Measurements from ENCODE around the gene CT47C1.
"Not testable (repeated sequence)": the region's sequence is repeated elsewhere in the genome, so short reads cannot be mapped to it uniquely, and the experiment has no call there.

CT47C1 gene

DNA sequence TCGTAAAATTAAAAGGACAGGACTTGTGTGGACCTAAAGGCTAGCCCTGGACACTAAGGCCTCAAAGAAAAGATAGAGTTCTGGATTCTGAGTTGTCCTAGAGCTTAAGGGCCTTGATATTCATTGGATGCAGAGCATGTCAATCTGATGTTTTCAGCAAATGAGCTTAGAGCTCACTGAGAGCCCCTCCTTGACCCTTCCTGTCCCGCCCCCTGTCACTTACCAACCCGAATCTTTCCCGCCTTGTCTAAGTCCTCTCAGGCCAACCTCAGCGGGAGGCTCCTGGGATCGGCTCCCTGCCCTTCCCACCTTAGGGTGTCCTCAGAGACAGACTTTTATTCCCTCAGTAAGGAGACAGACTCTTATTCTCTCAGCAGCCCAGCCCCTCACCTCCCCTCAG is at the start of gene CT47C1:
CT47C1 (plus strand) TSS at position 250 of the 400 bp plus-strand sequence. CDS start 233 bp downstream, outside the sequence.
- no peak for DNase-seq (ENCODE audit: low read depth in 2 of 2)

DNA sequence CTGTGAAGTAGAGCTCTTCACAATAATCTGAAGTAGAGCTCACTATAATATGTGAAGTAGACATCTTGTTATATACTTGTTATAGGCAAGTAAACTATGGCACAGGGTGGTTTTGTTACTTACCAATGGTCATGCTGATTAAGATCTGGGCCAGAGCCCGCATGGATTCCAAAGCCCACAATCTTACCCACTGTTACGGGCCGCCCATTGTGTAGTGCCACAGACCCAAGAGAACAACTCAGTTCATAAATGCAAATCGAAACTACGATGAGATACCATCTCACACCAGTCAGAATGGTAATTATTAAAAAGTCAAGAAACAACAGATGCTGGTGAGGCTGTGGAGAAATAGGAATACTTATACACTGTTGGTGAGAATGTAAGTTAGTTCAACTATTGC is 46.9 kb upstream of the CT47C1 start:
- DNase-seq (ENCODE audit: low read depth in 2 of 2) = no peak

DNA sequence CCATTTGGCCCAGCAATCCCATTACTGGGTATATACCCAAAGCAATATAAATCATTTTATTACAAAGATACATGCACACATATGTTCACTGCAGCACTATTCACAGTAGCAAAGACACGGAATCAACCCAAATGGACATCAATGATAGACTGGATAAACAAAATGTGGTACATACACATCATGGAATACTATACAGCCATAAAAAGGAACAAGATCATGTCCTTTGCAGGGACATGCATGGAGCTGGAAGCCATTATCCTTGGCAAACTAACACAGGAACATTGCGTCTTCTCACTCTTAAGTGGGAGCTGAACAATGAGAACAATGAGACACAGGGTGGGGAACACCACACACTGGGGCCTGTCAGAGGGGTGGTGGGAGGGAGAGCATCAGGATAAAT is 46.4 kb upstream of the CT47C1 start:
- not testable (repeated sequence) for DNase-seq (ENCODE audit: low read depth in 2 of 2)

- not testable (repeated sequence) for DNase-seq (ENCODE audit: low read depth in 2 of 2)
Observed at GRCh38 chrX:119027960-119028732, 44.6 kb upstream of the CT47C1 start.

- no peak for DNase-seq (ENCODE audit: low read depth in 2 of 2)
Observed at GRCh38 chrX:119028733-119029330, 44.0 kb upstream of the CT47C1 start.

DNA sequence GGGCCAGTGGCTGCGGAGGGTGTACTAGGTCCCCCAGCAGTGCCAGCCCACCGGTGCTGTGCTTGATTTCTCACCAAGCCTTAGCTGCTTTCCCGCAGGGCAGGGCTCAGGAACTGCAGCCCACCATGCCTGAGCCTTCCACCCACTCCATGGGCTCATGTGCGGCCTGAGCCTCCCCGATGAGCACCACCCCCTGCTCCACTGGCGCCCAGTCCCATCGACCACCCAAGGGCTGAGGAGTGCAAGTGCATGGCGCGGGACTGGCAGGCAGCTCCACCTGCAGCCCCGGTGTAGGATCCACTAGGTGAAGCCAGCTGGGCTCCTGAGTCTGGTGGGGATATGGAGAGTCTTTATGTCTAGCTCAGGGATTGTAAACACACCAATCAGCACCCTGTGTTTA is 43.1 kb upstream of the CT47C1 start:
- DNase-seq (ENCODE audit: low read depth in 2 of 2) = not testable (repeated sequence)

- no peak for DNase-seq (ENCODE audit: low read depth in 2 of 2)
Observed at GRCh38 chrX:119030990-119031389, 41.8 kb upstream of the CT47C1 start.

DNA sequence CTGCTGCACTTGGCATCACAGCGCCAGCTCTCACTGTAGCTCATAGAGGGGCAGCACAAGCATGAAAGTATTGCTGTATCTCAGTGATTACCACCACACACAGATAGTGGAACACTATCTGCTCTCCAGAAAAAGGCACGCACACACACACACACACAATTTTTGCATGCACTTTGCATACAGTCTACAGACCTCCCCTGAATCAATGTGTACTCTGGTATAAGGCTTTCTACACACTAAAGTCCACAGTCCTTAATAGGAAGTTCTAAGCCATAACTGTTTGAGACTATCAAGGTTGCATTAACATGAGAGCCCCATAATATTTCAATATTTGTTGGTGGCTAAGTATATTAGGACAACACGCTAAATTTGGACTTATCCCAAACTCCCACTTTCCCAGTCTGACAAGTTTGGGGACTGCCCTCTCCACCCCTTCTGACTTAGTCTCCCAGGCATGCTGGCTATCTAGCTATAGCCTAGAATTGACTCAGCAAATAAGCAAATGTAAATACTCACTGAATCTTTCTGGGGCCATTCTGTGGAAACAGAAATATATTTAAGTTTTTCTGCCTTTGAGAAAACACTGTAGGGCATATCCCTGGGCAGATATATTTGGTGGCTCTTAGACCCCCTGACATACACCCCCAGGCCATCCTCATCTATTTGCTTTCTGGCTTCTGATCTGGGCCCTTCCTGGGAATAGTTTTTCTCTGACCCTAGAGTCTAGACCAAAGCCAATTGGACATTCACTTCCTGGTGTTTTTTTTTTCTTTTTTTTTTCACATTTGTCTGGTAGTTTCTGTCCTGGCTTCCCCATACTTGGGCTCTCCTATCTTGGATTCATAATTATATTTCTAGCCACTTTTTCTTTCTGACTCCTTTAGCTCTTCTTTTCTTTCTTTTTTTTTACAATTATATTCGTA is 36.4 kb upstream of the CT47C1 start:
- DNase-seq (ENCODE audit: low read depth in 2 of 2) = no peak

DNA sequence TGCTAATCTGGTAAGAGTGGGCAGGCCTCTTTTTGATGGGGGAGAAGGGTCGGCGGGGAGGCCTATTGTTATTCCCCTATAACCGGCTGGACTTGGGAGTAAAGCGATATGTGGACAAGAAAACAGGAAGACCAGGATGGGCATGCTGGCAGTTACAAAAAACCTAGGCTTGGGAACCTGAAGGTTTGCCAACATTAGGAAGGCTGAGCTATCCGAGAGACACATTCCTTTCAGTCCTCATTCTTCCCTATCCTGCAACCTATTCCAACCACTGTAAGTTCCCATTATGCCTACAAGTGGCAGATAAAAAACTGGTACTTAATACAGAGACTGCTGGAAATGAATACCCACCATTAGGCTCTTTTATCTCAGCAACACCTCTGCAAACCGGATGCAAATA is 32.4 kb upstream of the CT47C1 start:
- DNase-seq (ENCODE audit: low read depth in 2 of 2) = no peak

DNA sequence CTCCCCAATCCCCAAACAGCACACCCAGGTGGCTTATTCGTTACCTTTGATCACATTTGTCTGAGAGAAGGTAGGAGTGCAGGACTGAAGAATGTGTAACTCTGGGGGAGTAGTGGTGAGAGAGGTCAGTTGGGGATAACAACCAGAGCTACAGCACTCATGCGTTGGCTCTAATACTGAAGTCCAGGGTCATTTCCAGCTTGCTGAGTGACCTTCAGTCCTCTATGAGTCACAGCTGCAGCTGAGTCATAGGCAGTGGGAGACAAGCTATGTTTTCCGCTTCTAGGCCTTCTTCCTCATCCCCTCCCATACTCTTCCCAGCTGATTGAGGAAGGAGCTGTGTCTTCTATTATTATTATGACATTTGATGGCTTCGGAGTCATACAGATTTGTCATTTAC is 31.6 kb upstream of the CT47C1 start:
- DNase-seq (ENCODE audit: low read depth in 2 of 2) = no peak

GRCh38 chrX:119042040-119042439 is 30.8 kb upstream of the CT47C1 start:
- no peak for DNase-seq (ENCODE audit: low read depth in 2 of 2)

GRCh38 chrX:119042996-119043395 is 29.8 kb upstream of the CT47C1 start:
- no peak for DNase-seq (ENCODE audit: low read depth in 2 of 2)

DNA sequence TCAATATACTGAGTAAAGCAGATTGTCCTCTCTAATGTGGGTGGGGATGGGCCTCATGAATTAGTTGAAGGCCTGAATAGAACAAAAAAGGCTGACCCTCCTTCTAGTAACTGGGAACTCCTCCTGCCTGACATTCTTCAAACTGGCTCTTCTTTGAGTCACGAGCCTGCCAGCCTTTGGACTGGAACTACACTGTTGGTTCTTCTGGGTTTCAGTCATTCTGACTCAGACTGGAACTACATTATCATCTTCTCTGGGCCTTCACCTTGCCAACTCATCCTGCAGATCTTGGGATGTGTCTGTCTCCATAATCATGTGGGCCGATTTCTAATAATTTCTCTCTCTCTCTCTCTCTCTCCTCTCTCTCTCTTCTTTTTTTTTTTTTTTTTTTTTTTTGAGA is 26.9 kb upstream of the CT47C1 start:
- DNase-seq (ENCODE audit: low read depth in 2 of 2) = no peak

GRCh38 chrX:119055687-119056086 is 17.1 kb upstream of the CT47C1 start:
- no peak for DNase-seq (ENCODE audit: low read depth in 2 of 2)

GRCh38 chrX:119062750-119063374 is 9.9 kb upstream of the CT47C1 start:
- DNase-seq (ENCODE audit: low read depth in 2 of 2) = no peak

DNA sequence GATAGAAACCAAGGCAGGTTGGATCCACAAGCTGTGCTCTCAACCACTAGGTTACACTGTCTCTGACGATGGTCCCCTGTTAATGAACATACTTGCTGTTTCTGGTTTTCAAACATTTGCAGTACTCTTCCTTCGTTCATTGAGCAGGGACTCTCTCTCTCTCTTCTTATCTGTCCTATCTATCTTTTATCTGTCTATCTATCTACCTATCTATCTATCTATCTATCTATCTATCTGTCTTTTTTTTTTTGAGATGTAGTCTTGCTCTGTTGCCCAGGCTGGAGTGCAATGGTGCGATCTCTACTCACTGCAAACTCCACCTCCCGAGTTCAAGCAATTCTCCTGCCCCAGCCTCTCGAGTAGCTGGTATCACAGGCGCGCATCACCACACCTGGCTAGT is 9.4 kb upstream of the CT47C1 start:
- no peak for DNase-seq (ENCODE audit: low read depth in 2 of 2)

DNA sequence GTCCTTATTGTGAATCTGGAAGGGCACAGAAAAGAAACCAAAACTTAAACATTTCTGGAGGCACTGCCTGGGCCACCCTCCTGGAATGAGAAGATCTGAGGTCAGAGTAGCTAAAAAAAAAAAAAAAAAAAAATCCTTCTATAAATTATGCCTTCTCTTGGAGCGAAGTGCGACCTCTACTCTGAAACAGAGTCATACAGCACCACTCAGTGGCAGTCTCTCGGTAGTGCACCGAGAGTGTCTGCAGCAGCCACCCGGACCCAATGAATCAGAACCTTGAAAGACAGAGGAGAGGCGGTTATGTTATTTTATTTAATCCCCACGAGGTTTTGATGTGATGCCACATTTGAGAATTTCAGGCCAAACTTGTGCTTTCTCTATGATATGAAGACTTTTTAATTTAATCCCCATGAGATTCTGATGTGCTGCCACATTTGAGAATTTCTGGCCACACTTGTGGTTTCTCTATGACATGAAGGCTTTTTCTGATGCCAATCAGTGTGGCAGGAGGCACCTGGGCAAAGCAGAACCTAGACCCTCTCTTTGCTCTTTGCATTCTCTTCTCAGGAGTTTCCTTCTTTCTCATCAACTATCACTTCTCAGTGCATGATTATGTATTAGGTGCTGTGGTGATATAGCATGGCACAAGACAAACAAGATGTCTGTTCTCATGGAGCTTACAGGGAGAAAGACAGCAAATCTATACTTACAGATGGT is 5.6 kb upstream of the CT47C1 start:
- DNase-seq (ENCODE audit: low read depth in 2 of 2) = peak; percentile 12 to 33

- no peak for DNase-seq (ENCODE audit: low read depth in 2 of 2)
Observed at GRCh38 chrX:119069128-119069527, 3.7 kb upstream of the CT47C1 start.

DNA sequence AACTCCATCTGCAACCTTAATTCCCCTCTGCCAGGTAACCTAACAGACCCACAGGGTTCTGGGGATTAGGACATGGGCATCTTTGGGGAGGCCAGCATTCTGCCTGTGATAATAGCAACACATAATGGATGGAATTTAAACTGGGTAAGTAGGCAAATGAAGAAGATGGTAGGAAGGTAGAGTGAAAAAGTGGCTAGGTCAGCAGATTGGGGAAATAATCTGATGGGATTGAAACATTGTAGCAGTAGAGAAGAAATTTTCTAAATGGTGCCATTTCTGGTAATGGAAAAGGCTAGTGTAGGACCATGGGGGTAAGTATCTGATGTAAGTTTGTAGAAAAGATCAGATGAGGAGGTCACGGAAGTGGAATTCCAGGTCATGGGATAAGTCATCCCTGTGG is 3.0 kb upstream of the CT47C1 start:
- no peak for DNase-seq (ENCODE audit: low read depth in 2 of 2)

GRCh38 chrX:119071381-119071780 is 1.4 kb upstream of the CT47C1 start:
- DNase-seq (ENCODE audit: low read depth in 2 of 2) = no peak

DNA sequence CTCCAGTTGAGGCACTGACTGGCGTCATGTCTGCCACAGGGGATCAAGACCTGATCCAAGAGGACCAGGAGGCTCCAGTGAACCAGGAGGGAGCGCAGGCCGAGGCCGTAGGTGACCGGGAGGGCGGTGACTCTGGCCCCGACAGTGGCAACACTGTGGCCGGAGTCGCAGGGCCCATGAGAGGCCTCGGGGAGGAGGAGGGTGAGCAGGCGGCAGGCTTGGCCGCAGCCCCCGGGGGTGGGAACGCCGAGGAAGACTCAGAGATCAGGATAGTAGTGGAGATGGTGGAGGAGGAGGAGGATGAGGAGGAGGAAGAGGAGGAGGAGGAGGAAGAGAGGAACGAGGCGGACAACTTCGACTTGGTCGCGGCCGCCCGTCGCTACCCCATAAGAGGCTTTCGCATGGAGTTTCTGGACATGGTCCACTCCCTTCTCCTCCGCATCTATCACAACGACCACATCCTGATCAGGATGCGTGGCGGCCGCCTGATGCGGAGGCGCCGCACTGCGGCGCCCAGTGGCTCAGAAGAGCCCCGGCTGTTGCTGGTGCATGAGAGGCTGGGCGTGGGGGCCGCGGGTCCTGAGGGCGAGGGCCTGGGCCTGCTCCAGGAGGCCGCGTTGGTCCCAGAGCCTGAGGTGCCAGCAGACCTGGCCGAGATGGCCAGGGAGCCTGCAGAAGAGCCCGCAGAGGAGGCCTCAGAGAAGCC is 560 bp downstream of the CT47C1 start:
- DNase-seq (ENCODE audit: low read depth in 2 of 2) = no peak

Measured in activated CD4-positive, alpha-beta T cell treated with anti-CD3 and anti-CD28 coated beads for 24 hours (primary cell).